C4-2B (cell line): ENCODE measurements around the gene SYCN.

Experiments used
- ZFX ChIP-seq: fragments of 450-650 bp; IDR thresholded peaks from 2 replicates; pipeline ENCODE4 v1.6.1; 2017
- TF ChIP-seq, protein P1 (sequence below): fragments of 450-650 bp; conservative IDR thresholded peaks from 2 replicates; pipeline ENCODE4 v1.5.1; 2017; ENCODE audit warnings: mild to moderate bottlenecking

DNA sequence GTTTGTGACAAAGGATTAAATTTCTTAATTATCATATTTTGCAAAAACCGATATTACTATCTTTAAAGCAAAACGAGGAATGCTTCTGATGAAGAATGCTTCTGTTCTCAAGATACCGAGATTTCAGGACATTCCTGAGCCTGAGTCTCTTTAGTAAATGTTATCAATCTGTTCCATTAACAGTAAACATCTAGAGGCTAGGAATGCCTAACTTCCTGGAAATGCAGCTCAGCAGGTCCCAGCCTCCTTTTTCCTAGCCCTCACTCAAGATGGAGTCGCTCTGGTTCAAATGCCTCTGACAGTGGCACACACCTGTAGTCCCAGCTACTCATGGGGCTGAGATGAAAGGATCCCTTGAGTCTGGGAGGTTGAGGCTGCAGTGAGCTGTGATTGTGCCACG lies 47.0 kb upstream of the SYCN start:
- TF ChIP-seq, protein P1, sequence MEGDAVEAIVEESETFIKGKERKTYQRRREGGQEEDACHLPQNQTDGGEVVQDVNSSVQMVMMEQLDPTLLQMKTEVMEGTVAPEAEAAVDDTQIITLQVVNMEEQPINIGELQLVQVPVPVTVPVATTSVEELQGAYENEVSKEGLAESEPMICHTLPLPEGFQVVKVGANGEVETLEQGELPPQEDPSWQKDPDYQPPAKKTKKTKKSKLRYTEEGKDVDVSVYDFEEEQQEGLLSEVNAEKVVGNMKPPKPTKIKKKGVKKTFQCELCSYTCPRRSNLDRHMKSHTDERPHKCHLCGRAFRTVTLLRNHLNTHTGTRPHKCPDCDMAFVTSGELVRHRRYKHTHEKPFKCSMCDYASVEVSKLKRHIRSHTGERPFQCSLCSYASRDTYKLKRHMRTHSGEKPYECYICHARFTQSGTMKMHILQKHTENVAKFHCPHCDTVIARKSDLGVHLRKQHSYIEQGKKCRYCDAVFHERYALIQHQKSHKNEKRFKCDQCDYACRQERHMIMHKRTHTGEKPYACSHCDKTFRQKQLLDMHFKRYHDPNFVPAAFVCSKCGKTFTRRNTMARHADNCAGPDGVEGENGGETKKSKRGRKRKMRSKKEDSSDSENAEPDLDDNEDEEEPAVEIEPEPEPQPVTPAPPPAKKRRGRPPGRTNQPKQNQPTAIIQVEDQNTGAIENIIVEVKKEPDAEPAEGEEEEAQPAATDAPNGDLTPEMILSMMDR: no peak
- TF ChIP-seq ZFX: no peak
